GM18517 (cell line): Measurements from ENCODE around the gene WNT2B.

Source experiments
- ATAC-seq: cut with Tn5 transposase; IDR thresholded peaks from one replicate; pipeline ENCODE4 v1.9.1; 2021; ENCODE audit warnings: mild to moderate bottlenecking, moderate library complexity; ENCODE audit not compliant: unreplicated experiment

Gene WNT2B

GRCh38 chr1:112504661-112505399 is 3.9 kb upstream of the WNT2B start:
- ATAC-seq = no peak

- no peak for ATAC-seq
Measured at GRCh38 chr1:112505400-112505785, 3.4 kb upstream of the WNT2B start.

GRCh38 chr1:112505878-112506277 is 2.9 kb upstream of the WNT2B start:
- ATAC-seq = no peak

GRCh38 chr1:112506306-112506705 is 2.5 kb upstream of the WNT2B start:
- no peak for ATAC-seq

GRCh38 chr1:112506731-112507130 is 2.0 kb upstream of the WNT2B start:
- ATAC-seq = no peak

GRCh38 chr1:112507336-112507735 is 1.4 kb upstream of the WNT2B start:
- no peak for ATAC-seq

- ATAC-seq = no peak
Measured at GRCh38 chr1:112507921-112508277, 866 bp upstream of the WNT2B start.

- ATAC-seq = no peak
Measured at GRCh38 chr1:112509005-112509659, 367 bp downstream of the WNT2B start.

GRCh38 chr1:112509660-112510178 is 954 bp downstream of the WNT2B start:
- ATAC-seq = no peak

- no peak for ATAC-seq
Measured at GRCh38 chr1:112510340-112510739, 1.6 kb downstream of the WNT2B start.

- no peak for ATAC-seq
Measured at GRCh38 chr1:112511897-112512296, 3.1 kb downstream of the WNT2B start.

GRCh38 chr1:112513112-112513870 is 4.5 kb downstream of the WNT2B start:
- ATAC-seq = no peak

GRCh38 chr1:112514901-112515300 is 6.1 kb downstream of the WNT2B start:
- ATAC-seq = no peak

GRCh38 chr1:112515311-112516009 is 6.7 kb downstream of the WNT2B start:
- ATAC-seq = no peak

- no peak for ATAC-seq
Measured at GRCh38 chr1:112516141-112516540, 7.4 kb downstream of the WNT2B start.

GRCh38 chr1:112517231-112517630 is 8.5 kb downstream of the WNT2B start:
- ATAC-seq = no peak

- ATAC-seq = no peak
Measured at GRCh38 chr1:112517646-112518045, 8.9 kb downstream of the WNT2B start.

- ATAC-seq = no peak
Measured at GRCh38 chr1:112518186-112518585, 9.4 kb downstream of the WNT2B start.

- no peak for ATAC-seq
Measured at GRCh38 chr1:112520166-112520565, 11.4 kb downstream of the WNT2B start.

GRCh38 chr1:112522621-112523020 is 13.9 kb downstream of the WNT2B start:
- ATAC-seq = no peak

- ATAC-seq = no peak
Measured at GRCh38 chr1:112524251-112524650, 15.5 kb downstream of the WNT2B start.
